Inflammatory macrophage treated with lipopolysaccharide for 4 hours (primary cell): ENCODE data around the gene MYO18A.
"Not testable (repeated sequence)": the region's sequence is repeated elsewhere in the genome, so short reads cannot be mapped to it uniquely, and the experiment has no call there.

Source experiments
- DNase-seq: peaks from one replicate; pipeline ENCODE4 v3.0.0-alpha.2; 2020

Gene MYO18A

DNA sequence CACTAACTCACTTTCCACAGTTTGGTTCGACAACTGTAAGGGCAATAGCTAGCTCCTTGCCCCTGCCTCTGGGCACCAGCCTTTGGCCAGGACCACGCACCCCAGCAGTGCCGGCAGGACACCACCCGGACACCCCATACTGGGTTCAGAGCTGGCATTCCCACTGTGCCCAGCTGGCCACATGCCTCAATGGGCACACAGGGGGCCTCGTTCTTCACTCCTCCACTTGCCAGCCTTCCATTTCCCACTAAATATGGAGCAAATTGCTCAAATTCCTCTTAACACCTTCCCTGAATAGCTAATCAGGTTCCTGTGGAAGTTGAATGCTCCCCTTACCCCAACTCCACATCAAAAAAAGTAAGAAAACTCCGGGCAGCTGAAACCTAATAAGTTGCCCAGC lies 84.8 kb downstream of the MYO18A start:
- DNase-seq, result no peak

DNA sequence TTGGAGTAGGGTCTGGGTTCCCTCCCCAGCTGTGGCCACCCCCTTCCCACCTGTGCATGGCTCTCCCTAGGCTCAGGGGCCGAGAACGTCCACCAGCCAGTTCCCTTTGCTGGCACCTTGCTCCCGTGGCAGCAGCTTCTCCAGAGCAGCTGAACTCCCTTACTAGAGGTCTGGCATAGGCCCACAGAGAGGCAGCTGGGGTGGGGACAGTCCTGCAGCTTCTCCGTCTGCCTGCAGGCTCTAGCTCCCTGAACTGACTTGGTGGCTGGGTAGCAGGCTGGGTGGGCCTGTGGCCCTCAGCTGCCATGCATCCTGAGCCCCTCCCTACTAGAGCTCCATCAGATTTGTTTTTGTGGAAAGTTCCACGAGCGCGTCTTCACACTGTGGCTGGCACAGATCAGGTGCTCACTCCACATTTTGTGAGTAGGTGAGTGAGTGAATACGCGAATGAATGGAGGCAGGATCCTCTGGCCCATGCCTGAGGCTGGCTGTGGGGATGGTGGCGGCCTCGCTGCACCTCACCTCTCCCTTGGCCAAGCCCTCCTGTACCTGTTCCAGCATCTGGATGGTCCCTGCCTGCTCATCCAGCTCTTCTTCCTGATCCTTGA lies 86.0 kb downstream of the MYO18A start:
- no peak for DNase-seq

DNA sequence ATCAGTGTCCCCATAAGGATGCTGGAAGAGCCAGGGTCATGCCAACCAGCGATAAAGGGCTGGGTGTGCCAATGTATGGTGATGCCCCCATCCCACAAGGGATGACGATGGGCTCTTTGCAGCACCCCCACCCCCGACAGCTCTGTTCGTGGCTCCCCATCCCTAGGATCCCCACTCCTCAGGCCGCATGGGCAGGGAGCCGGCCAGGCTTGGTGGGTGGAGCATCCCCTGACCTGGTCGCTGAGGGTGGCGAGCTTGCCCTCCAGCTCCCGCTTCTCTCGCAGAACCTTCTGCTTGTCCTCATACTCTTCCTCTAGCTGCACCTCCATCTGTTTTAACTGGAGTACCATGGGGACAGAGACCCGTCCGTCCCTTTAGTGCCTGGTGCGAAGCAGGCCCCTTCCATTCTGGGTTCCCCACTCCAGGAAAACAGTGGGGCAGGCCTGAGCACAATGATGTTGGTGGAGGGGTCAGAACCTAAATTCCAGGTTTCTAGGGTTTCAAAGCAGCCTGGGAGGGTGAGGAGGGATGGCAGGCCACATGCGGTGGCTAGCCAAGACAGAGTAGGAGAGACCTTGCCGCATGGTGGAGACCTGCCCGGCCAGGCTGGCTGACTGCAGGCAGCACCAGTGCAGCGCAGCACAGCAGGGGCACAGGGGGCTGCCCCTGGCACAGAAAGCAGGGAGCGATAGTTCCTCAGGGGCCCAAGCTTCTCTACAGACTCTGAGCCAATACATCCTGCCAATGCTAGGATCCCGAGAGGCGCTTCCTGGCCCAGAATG lies 86.9 kb downstream of the MYO18A start:
- DNase-seq, result no peak

DNA sequence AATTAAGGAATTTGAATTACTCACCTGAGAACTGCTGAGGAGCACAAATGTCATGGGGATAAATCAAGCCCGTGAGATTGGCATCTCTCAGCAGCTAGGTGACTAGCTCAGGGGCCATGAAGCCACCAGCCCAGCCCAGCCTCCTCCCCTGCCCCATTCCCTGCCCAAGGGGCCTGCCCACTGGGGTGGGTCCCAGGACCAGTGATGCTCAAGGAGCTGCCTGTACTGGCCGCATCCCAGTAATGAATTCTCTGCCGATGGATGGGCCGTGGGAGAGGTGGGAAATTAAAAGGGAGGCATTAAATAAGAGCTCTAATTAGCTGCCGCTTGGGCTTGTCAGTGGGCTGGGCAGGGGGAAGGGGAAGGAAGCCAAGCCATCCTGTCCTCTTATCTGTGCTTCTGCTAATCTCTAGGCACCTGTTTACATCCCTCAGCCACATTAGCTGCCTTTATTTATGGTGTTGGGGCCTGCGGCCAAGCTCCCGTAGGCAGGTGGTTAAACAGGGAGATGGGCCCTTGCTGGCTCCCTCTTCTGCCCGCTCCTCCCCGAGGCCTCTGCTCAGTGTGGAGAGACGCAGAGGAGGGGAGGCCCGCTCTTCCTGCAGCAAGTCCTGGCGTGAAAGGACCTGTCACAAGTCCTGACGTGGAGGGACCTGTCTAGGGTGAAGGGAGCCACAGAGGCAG lies 88.5 kb downstream of the MYO18A start:
- no peak for DNase-seq

DNA sequence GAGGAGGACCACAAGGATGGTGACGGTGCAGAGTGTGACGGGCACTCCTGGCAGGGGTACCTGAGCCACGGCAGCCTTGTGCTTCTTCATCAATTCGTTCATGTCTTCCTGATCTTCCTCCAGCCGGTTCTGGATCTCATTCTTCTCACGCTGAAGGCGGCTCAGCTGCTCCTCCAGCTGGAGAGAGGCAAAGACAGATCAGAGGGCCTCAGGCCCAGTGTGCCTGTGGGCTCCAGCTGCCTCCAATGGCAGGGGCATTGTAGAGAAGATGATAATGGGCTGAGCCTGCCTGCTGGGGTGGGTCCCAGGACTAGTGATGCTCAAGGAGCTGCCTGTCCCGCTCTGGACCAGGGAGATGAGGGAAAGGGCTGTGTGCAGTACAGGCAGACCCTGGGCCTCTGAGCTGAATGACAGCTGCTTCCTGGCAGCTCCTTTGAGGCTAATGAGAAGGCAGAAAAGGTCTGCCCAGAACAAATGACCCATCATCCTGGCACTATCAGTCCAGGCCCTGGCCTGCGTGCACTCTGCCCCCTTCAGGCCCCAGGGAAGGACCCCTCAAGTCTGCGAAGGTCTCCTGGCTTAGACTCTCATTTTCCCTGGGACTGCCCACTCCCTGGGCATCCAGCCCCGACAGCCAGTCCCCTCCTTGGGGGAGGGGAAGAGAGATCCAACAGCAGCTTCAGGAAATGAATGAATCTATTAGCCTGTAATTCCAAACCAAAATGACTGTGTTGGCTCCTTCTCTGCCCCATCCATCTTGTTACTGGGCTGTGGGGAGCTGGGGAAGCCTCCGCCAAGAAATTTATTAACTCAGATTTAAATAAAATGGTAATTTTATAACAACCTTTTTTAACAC lies 89.2 kb downstream of the MYO18A start:
- no peak for DNase-seq

DNA sequence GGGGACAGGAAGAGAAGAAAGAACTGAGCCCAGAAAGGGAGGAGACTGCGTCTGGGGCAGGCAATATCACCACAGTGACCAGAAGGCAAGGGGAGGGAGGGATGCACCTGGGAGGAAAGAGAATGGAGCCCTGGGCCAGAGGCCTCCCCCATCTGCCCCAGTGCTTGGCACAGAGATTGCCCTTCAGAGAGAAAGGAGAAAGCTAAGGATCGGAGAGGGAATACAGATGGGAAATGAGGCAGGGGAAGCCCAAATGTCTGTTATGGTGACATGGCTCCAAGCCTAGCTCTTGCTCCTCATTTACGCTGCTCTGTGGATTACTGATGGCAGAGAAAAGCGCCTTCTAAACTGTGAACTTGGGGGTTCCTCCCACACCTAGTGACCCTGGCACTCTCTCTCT lies 90.1 kb downstream of the MYO18A start:
- DNase-seq, result no peak

DNA sequence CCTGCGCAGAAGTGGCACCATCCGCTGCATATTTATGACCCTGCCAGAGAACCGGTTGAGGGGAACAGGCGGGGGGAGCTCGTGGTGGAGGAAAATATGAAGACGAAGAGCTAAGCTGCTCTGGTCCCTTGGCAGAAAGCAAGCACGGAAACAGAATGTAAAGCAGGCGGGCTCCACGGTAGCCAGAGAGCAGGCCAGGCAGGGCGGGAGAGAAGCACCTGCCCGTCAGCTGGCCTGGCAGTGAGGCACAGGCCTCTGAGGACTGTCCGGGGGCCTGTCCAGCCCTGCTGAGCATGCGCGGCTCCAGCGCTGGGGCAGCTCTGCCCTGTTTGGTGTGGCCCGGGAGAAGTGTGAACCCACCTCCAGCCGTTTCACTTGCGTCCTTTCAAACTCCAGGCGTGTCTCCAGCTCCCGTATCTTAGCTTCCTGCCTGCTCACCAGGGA lies 90.6 kb downstream of the MYO18A start:
- DNase-seq, result no peak

DNA sequence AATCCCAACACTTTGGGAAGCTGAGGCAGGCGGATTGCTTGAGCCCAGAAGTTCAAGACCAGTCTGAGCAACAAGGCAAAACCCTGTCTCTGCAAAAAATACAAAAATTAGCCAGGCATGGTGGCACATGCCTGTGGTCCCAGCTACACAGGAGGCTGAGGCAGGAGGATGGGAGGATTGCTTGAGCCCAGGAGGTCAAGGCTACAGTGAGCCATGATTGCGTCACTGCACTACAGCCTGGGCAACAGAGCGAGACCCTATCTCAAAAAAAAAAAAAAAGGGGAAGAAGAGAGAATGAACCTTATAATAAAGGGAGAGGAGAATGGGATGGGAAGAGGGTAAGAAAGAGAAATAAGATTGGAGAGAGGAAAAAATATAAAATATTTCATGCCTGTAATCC lies 91.4 kb downstream of the MYO18A start:
- DNase-seq, result not testable (repeated sequence)

DNA sequence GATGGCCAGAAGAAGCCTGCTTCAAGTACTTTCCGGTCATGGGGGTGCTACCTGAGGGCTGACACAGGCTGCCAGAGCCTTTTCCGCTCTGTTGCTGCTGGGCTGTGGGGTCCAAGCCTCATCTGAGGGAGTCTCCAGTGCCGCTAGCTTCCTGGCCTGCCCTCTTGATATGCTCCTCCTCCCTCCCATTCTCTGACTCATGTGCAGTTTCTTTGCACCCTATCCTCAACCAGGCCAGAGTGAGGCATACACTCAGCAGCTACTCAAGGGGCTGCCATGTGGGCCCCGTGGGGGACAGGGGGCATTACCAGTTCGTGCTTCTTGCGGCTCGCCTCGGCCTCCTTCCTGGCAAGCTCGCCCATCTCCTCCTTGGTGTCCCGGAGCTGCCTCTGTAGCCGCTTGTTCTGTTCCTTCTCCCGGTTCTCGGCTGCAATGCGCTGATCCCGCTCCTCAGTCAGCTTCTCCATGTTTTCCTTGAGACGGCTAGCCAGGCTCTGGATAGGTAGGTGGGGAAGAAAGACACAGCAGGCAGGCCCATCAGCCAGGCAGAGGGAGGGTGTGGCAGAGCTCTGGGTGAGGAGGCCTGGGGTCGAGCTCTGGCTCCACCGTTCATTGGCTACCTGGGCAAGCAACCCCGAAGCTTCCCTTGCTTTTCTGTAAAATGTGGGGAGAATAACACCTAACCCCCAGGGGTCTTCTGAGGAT lies 93.4 kb downstream of the MYO18A start:
- no peak for DNase-seq

DNA sequence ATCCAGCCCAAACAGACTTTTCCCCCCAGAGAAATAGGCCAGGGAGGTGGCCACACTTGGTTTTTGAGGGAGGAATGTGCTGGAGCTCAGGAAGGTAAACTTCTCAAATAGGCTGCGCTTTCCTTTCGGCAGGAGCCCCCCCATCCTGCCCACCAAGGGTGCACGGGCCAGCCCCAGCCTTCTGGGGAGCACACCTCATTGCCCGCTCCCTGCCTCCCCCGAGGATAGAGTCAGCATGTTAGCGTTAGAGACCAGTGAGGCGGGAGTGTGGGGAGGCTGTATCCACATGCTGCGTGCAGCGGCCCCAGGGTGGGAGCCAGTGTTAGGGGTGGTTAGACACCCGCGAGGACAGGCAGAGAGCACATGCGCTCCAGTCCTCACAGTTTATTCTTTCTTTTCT lies 95.0 kb downstream of the MYO18A start:
- no peak for DNase-seq

DNA sequence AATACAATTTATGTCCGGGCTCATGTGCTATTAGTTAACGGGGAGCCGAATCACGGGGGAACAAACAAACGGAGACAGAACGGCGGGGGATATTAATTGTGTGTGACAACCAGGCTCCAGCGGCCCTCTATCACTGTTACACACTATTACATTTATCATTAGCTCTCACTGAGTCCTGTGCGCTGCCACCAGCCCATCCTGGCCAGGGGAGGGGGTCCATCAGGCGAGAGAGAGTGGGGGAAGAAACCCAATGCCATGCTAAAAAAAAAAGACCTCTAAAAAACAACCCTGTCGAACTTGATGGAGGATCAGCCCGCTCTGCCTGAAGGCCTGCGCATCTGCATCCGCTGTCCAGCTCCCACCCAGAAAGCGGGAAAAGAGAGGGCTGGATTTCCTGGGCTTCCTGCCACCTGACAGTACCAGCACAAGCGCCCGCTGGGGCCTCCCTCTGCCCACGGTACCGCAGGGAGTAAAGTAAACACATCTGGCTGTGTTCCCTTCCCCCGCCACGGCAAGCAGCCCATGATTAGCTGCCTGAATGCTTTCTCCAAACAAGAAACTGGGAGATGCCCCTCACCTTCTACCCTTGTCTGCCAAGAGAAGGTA lies 95.6 kb downstream of the MYO18A start:
- no peak for DNase-seq

DNA sequence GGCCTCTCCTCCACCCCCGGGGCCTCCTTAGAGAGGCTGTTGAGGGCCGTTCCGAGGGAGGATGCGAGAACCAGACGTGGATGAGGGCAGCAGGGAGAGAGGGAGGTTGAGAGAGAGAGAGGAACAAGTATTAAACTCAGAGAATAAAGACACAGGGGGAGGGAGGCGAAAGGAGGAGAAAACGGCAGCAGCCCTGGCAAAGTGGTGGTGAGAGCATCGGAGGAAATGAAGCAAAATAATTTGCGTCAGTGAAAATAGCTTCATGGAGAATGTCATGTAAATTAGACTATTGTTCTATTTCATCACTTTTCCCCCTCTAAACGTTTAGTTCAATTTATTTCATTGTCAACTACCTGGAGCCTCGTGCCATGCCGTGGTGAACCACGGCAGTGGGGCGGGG lies 99.2 kb downstream of the MYO18A start:
- no peak for DNase-seq

DNA sequence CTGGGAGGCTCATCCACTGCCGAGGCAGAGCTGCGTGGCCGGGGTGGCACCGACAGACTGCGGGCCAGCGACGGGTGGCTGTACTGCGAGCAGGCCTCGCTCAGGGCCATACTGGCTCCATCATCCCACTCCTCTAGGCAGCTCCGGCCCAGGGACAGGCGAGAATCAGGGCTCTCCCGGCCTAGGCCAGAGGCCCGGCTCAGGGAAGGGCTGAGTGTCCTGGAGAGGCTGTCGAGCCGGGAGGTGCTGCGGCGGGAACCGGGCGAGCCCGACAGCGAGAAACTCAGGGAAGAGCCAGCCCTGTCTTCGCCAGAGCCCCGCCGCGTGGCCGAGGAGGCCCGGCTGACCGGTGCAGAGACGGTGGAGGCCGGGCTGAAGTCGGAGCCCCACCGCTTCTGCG lies 99.9 kb downstream of the MYO18A start:
- no peak for DNase-seq

DNA sequence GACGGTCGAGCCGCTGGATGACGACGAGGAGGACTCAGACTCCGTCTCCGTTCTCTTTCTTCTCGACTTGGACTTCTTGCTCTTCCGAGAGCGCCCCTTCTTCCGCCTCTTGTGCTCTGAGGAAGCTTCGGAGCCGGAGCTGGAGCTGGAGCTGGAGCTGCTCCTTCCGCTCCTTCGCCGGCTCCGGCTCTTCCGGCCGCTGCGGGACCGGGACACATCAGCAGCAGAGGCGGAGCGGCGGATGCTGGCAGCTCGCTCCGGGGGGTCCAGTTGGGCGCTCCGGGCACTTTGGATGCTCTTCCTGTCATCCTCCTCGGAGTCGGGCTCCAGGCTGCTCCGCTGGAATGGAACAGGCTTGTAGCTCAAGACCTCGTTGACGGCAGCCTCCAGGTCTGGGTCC lies 100.3 kb downstream of the MYO18A start:
- DNase-seq, result no peak

DNA sequence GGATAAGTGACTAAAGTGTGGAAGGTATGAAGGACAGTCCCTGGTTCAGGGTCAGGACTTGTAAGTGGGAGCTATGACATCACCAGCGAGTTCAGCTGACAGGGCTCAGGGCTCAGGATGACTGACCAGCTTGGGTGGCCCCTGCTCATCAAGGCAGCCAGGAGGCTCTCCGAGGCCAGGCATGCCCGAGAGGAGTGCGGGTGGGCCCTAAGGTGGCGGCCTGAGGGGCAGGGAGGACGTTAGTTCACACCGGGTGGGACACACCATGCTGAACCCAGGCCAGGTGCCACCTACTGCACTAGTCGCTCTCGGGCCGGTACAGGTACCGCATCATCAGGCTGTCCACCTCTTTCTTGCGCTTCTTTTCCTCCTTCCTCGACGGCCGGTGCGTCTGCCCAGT lies 100.8 kb downstream of the MYO18A start:
- no peak for DNase-seq

DNA sequence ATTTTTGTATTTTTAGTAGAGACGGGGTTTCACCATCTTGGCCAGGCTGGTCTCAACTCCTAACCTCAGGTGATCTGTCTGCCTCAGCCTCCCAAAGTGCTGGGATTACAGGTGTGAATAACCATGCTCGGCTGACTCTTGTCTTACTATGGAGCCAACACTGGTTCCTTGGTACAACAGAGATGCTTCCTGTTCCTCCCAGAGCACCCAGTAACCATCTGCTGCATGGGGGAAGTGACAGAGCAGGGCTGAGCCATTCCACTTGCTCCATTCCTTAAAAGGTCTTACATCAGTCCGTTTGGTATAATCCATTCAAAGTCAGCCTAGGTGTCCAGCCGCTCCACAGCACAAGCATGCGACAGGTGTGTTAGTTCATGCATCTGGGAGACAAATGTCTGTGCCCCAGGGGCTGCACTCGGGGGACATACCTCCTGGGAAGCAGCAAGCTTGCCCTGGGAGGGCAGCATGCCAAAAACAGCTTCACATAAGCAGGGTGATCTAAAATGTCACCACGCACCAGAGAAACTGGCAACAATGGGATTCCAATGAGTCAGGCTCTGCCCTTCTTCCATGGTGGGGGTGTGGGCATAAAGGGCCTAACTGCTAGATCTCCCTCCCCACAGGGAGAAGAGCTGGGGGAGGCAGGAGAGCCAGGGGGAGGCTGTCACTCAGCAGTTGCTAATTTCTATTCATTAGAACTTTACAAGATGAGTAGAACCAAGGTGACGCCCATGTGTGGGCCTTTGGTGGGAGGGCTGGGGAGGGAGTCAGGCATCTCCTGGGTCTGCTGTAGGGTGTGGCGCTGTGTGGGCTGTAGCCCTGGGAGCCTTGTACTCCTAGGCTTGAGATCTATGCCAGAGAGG lies 101.8 kb downstream of the MYO18A start:
- DNase-seq, result peak; percentile 34

DNA sequence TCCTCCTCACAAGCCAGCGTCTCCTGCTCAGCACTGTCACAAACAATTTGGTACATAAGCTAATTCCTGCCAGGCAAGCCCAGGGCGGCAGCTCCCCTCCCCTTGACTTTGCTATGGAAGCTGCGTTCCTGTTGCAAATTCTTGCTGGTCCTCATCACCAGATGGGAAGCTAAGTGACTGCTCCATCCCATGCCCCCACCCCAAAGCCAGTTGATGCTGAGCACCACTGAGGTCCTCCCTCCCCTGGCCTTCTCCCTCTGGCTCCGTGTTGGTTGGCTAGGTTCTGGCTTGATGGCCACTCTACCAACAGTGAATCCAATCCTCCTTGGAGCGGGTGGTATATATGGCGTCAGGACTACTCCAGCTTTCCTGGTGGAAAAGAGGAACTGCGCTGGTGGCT lies 102.9 kb downstream of the MYO18A start:
- no peak for DNase-seq

DNA sequence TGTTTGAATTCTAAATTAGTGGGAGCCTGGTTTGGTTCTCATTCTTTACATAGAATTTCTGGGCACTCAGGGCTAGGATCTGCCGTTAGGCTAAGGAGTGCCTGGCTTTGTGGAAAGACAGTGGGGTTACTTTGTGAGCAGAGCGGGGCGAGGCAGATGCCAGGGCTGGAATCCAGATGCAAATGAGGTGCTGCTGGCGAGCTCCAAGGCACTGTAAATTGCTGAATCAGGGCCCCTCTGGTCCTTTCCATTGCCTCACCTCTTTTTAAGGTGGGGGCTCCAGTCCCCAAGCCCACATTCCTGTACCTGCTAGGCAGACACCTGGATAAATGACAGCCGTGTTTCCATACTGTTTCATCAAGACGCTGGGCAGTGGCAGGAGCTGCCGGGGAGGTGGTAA lies 103.5 kb downstream of the MYO18A start:
- no peak for DNase-seq

DNA sequence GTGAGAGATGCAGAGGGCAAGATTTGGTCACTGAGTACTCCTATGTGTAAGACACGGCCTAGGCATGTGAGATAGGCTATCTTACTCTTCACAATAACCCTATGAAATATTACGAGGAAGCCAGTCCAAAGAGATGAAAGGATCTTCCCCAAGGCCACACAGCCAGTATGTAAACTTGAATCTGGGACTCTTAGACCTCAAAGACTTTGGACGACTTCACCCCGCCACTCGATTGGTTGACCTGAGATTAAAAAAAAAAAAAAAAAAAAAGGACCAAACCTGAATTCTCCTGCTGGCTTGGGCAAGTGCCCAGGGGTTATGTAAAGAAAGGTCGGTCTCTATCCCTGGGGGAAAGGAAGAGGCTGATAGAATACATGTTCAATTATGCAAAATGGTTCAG lies 104.1 kb downstream of the MYO18A start:
- no peak for DNase-seq

DNA sequence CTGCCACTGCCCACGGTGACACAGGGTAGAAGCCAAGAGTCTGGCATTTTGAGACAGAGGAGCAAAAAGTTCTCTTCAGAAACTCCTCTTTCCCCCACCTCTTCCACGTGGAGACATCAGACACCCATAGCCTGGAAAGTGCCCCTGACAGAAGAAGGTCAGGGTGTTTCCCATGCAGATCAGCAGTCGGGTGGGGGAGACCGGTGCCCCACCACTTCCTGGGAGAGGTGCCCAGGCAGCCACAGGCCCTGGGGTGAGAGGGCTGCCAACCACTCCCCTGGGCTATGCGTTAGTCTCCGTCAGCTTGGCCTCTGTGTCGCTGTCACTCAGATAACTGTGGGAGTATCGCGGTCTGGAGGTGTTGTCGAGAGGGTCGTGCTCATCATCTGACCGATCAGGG lies 105.7 kb downstream of the MYO18A start:
- no peak for DNase-seq

DNA sequence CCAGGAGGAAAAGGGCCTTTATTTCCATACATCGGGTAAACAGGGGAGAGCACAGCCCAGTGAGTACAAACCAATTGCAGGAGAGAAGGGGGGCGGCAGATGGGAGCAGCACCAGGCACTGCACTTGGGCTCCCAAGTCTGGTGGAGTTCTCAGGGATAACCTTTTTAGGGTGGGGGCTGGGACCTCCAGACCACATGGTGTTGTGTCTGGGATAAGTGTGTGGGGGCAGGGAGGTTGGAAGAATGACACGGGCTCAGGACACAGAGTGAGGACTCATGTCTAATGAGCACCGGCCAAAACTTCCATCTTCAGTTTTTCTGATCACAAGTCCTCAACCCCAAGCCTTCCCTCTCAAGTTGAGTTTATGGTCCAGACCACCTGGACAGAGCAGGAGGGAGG lies 106.7 kb downstream of the MYO18A start:
- no peak for DNase-seq
